Right atrium auricular region (tissue), 2 donors: Measurements from ENCODE around the gene CRIM1. TPM values are rescaled to one million over a fixed set of nuclear protein-coding genes. Genes with fewer than 3 reads are reported as not detected.

Source experiments
- DNase-seq: peaks from one replicate; pipeline ENCODE4 v3.0.0-alpha.2; 2019; ENCODE audit warnings: low spot score
- H3K27ac ChIP-seq, 2 donors: fragments of 200-600 bp; sonication (generic); 1 replicate in 1 of 2; 2 replicates in 1 of 2; pipeline ENCODE4 v1.5.1; 2016 to 2019
- H3K27me3 ChIP-seq, 2 donors: fragments of 200-600 bp; sonication (generic); one replicate each; pipeline versions ENCODE4 v1.5.1 to v1.6.0; 2017 to 2019
- H3K36me3 ChIP-seq: fragments of 200-600 bp; sonication (generic); one replicate; pipeline ENCODE4 v1.5.1; 2016
- H3K4me1 ChIP-seq, 2 donors: fragments of 200-600 bp; sonication (generic); one replicate each; pipeline versions ENCODE4 v1.5.1 to v1.6.0; 2017 to 2019
- H3K4me3 ChIP-seq, 2 donors: fragments of 200-600 bp; sonication (generic); 1 replicate in 1 of 2; 2 replicates in 1 of 2; pipeline ENCODE4 v1.5.1; 2017 to 2019; ENCODE audit warnings: mild to moderate bottlenecking in 1 of 2, moderate library complexity in 1 of 2
- H3K9me3 ChIP-seq, 2 donors: fragments of 200-600 bp; sonication (generic); one replicate each; pipeline ENCODE4 v1.5.1; 2019
- total RNA-seq, 2 donors: library from RNA; depleted of rRNA; stranded (reverse); fragments of >200 nt; gene quantifications; one replicate each; pipeline ENCODE4 v1.1.0, GENCODE V29; 2016
- TF ChIP-seq, protein P1 (sequence below), 2 donors: fragments of 200-600 bp; sonication (generic); IDR thresholded peaks; one replicate each; pipeline ENCODE4 v1.5.1; 2019; ENCODE audit warnings: antibody characterized with exemption in 2 of 2

Gene CRIM1
- total RNA-seq, 2 donors from 2014 or later = 49.1 to 71.3 TPM

DNA sequence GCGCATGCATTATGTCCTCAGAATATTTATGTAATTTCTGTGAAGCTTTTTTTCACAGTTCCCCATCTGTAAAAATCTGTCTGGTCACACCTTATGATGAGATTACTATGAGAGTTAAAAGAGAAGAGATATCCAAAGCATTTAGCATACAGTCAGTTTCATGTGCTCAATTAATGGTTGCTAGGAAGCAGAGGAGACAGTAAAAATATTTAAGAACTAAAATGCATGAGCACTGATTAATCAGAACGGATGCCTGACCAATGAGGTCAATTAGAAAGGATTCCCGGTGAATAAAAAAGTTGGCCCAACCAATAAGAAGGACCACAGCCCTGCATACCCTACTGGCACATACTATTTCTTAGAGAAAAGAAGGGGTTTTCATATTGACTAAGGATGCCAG is 12.0 kb upstream of the CRIM1 start:
- DNase-seq = no peak
- TF ChIP-seq, protein P1, sequence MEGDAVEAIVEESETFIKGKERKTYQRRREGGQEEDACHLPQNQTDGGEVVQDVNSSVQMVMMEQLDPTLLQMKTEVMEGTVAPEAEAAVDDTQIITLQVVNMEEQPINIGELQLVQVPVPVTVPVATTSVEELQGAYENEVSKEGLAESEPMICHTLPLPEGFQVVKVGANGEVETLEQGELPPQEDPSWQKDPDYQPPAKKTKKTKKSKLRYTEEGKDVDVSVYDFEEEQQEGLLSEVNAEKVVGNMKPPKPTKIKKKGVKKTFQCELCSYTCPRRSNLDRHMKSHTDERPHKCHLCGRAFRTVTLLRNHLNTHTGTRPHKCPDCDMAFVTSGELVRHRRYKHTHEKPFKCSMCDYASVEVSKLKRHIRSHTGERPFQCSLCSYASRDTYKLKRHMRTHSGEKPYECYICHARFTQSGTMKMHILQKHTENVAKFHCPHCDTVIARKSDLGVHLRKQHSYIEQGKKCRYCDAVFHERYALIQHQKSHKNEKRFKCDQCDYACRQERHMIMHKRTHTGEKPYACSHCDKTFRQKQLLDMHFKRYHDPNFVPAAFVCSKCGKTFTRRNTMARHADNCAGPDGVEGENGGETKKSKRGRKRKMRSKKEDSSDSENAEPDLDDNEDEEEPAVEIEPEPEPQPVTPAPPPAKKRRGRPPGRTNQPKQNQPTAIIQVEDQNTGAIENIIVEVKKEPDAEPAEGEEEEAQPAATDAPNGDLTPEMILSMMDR (IDR thresholded peaks at IDR 0.05) = no peak

GRCh38 chr2:36348721-36349120 is 6.9 kb upstream of the CRIM1 start:
- Histone ChIP-seq H3K9me3 (no peaks in the 10 kb centered on the region), H3K27me3 (no peaks in the 10 kb centered on the region), H3K36me3 (no peaks in the 10 kb centered on the region), H3K4me3 (no peak overlapping the region), H3K27ac (no peak overlapping the region), H3K4me1 (peaks cover 0 to 4% of the 10 kb centered on the region in 2 donors)
- TF ChIP-seq, protein P1 (IDR thresholded peaks at IDR 0.05) = no peak
- no peak for DNase-seq

More for the DNA sequence above, 12.0 kb upstream of the CRIM1 start:
- Histone ChIP-seq H3K4me3 (no peak overlapping the region), H3K9me3 (no peaks in the 10 kb centered on the region), H3K4me1 (no peaks in the 10 kb centered on the region), H3K27me3 (no peaks in the 10 kb centered on the region), H3K36me3 (no peaks in the 10 kb centered on the region), H3K27ac (no peak overlapping the region)

DNA sequence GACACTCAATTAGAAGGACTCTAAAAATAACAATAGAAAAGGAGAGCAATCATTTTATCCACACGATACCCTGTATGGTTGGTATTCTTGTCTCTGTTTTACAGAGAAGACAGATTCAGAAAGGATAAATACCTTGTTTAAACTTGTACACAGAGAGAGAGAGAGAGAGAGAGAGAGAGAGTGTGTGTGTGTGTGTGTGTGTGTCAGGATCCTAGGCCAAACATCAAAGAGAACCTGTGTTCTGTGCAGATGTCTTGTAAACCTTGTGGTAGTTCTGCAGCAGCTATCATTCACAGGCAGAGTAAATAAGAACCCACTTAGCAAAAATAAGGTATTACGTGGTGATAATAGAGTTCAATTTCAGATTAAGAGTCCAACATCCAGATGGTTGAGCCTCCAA is 4.3 kb upstream of the CRIM1 start:
- Histone ChIP-seq H3K9me3 (no peaks in the 10 kb centered on the region), H3K27me3 (no peaks in the 10 kb centered on the region), H3K4me1 (peaks cover 0 to 4% of the 10 kb centered on the region in 2 donors), H3K27ac (no peak overlapping the region), H3K36me3 (no peaks in the 10 kb centered on the region), H3K4me3 (no peak overlapping the region)
- no peak for DNase-seq
- TF ChIP-seq, protein P1 (IDR thresholded peaks at IDR 0.05) = no peak

DNA sequence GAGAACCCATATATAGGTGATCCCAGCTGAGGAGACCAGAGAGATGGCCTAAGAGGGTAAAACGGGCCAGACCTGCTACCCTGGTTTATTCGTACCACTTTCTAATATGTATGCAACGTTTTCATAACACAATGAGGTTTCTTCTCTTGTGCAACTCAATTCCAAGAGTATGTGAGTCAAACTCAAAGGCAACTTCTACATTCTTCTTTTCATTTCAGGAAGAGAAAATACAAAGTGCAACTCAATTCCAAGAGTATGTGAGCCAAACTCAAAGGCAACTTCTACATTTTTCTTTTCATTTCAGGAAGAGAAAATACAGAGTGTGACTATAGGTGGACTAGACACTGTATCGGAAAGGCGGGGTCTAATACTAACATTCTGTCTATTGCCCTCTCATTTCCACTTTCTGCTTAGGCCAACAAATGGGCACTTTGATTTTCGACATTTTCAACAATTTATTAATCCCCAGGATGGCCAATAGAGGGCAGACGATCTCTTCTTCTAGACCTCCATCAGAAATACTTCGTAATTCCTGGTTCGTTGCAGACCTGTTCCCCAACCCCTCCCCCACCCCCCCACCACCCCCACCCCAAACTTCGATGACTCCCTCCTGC is 3.7 kb upstream of the CRIM1 start:
- H3K27ac ChIP-seq = no peak overlapping the region
- DNase-seq = no peak
- TF ChIP-seq, protein P1 (IDR thresholded peaks at IDR 0.05) = peak; percentile 46 to 78
- peaks cover 0 to 9% of the 10 kb centered on the region in 2 donors for H3K4me1 ChIP-seq
- H3K4me3 ChIP-seq = no peak overlapping the region
- H3K27me3 ChIP-seq = no peaks in the 10 kb centered on the region
- H3K9me3 ChIP-seq = no peaks in the 10 kb centered on the region
- no peaks in the 10 kb centered on the region for H3K36me3 ChIP-seq

DNA sequence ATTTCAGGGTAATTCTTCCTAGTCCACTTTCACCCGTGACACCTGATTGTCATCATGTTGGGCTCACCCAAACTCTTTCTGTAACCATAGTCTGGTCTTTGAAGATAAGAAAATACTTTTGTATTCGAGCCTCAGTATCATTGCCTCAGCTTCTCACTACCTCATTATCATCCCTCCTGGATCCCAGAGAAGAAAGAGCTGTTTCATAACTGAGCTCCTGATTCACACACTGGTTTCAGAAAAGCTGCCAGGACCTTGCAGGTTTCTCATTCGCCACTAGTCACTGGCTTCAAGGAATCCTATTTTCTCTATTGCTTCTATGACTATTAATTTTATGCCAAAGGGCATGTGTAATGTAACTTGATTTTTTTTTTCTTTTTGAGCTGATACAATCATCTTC is 2.9 kb upstream of the CRIM1 start:
- Histone ChIP-seq H3K36me3 (no peaks in the 10 kb centered on the region), H3K9me3 (no peaks in the 10 kb centered on the region), H3K4me3 (no peak overlapping the region), H3K27ac (no peak overlapping the region), H3K27me3 (no peaks in the 10 kb centered on the region), H3K4me1 (peaks cover 0 to 15% of the 10 kb centered on the region in 2 donors)
- no peak for DNase-seq
- TF ChIP-seq, protein P1 (IDR thresholded peaks at IDR 0.05) = no peak

DNA sequence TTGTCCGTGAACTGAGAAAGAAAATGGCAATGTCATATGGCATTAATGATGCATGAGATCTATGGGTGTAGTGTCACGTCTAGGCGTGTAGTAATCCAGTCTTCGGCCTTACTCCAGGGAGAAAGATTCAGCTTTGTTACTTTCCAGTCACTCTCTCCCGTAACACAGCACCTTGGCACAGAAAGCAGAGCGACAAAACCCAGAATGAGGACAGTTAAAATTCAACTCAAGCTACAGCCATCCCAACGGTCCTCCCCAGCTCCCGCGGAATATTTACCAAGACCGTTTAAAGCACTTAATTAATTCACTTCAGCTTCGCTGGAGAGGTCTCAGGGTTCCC is 797 bp upstream of the CRIM1 start:
- no peaks in the 10 kb centered on the region for H3K9me3 ChIP-seq
- H3K4me1 ChIP-seq = peaks cover 0 to 30% of the 10 kb centered on the region in 2 donors
- H3K4me3 ChIP-seq = peak overlapping the region; percentile 62 to 69
- no peaks in the 10 kb centered on the region for H3K27me3 ChIP-seq
- DNase-seq = no peak
- H3K27ac ChIP-seq = peak overlapping the region; percentile 83 to 89
- TF ChIP-seq, protein P1 (IDR thresholded peaks at IDR 0.05) = no peak
- H3K36me3 ChIP-seq = no peaks in the 10 kb centered on the region
